ENCODE measurements around the gene PLD2. TPM values are rescaled to one million over a fixed set of nuclear protein-coding genes. Genes with fewer than 3 reads are reported as not detected.

PLD2 gene
- 10 to 100 TPM; 27.5 to 50.9 TPM for total RNA-seq

- DNase-seq (peak; percentile 95 to 96), ATAC-seq (replicated peaks in 1 of 2) (peak; percentile 99)
- Mint-ChIP-seq H3K27me3 (ENCODE audit: low read depth) (no peaks in the 10 kb centered on the region), H3K4me1 (ENCODE audit: low read depth) (peaks cover 9% of the 10 kb centered on the region), H3K9me3 (no peaks in the 10 kb centered on the region), H3K4me3 (peak within 1 kb of the TSS; percentile 83 to 86), H3K27ac (peak within 1 kb of the TSS; percentile 65), H3K36me3 (ENCODE audit: insufficient read depth in 2 of 2) (peaks cover 3 to 4% of the 10 kb centered on the region in 2 donors)
These were observed at the start of gene PLD2 for GRCh38 chr17:4806777-4807604. Gene PLD2 (plus strand): TSS chr17:4807152. CDS start chr17:4807773, 621 bp downstream.

DNA sequence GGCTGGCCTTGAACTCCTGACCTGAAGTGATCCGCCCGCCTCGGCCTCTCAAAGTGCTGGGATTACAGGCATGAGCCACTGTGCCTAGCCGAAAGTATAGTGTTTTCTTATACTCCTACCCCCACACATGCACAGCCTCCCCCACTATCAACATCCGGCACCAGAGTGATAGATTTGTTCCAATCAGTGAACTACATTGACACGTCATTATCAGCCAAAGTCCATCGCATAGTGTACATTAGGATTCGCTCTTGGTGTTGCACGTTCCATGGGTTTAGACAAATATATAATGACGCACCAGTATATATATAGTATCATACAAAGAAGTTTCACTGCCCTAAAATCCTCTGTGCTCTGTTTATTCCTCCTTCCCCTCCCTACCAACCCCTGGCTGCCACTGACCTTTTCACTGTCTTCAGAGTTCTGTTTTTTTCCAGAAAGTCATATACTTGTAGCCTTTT, 47.1 kb upstream of the PLD2 start:
- ATAC-seq (replicated peaks in 1 of 2) (no peak), DNase-seq (no peak)
- peaks cover 7% of the 10 kb centered on the region for H3K27me3 Mint-ChIP-seq (ENCODE audit: low read depth)
- H3K4me1 Mint-ChIP-seq (ENCODE audit: low read depth), result no peaks in the 10 kb centered on the region
- no peak overlapping the region for H3K4me3 Mint-ChIP-seq
- H3K27ac Mint-ChIP-seq, result no peak overlapping the region
- H3K36me3 Mint-ChIP-seq (ENCODE audit: insufficient read depth in 2 of 2), result no peaks in the 10 kb centered on the region
- no peaks in the 10 kb centered on the region for H3K9me3 Mint-ChIP-seq

DNA sequence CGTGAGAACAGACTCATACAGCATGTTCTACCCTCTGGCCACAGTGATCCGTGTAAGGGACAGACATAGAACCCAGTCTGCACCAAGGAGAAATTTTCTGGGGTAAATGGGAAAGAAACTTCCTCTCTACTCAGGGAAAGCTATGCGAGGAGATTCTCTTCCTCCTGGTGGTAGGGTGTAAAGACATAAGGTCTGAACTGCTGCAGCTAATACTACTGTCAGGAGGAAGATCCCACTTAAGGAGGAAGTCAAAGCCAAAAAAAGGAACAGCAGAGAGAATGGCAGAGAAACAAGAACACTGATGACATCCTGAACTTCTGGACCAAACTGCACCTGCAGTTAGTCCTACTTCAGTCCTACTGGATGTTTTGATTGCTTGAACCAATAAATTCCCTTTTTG, 42.4 kb upstream of the PLD2 start:
- no peaks in the 10 kb centered on the region for H3K4me1 Mint-ChIP-seq (ENCODE audit: low read depth)
- no peaks in the 10 kb centered on the region for H3K9me3 Mint-ChIP-seq

GRCh38 chr17:4766201-4766600, 40.8 kb upstream of the PLD2 start:
- no peaks in the 10 kb centered on the region for H3K27me3 Mint-ChIP-seq (ENCODE audit: low read depth)
- ATAC-seq (replicated peaks in 1 of 2), result no peak
- no peaks in the 10 kb centered on the region for H3K36me3 Mint-ChIP-seq (ENCODE audit: insufficient read depth in 2 of 2)
- H3K4me1 Mint-ChIP-seq (ENCODE audit: low read depth), result no peaks in the 10 kb centered on the region
- no peaks in the 10 kb centered on the region for H3K9me3 Mint-ChIP-seq
- no peak overlapping the region for H3K27ac Mint-ChIP-seq
- DNase-seq, result no peak
- H3K4me3 Mint-ChIP-seq, result no peak overlapping the region

More for the DNA sequence above, 42.4 kb upstream of the PLD2 start:
- Mint-ChIP-seq H3K27me3 (ENCODE audit: low read depth) (no peaks in the 10 kb centered on the region), H3K4me3 (no peak overlapping the region), H3K36me3 (ENCODE audit: insufficient read depth in 2 of 2) (no peaks in the 10 kb centered on the region), H3K27ac (no peak overlapping the region)
- no peak for DNase-seq
- no peak for ATAC-seq (replicated peaks in 1 of 2)

- H3K4me1 Mint-ChIP-seq (ENCODE audit: low read depth), result peaks cover 3% of the 10 kb centered on the region
- ATAC-seq (replicated peaks in 1 of 2) (no peak), DNase-seq (no peak)
- H3K4me3 Mint-ChIP-seq, result no peak overlapping the region
- H3K27me3 Mint-ChIP-seq (ENCODE audit: low read depth), result no peaks in the 10 kb centered on the region
- no peak overlapping the region for H3K27ac Mint-ChIP-seq
- H3K36me3 Mint-ChIP-seq (ENCODE audit: insufficient read depth in 2 of 2), result no peaks in the 10 kb centered on the region
- H3K9me3 Mint-ChIP-seq, result no peaks in the 10 kb centered on the region
These were observed 40.2 kb upstream of the PLD2 start for GRCh38 chr17:4766723-4767122.

GRCh38 chr17:4768298-4768697, 38.7 kb upstream of the PLD2 start:
- no peak overlapping the region for H3K4me3 Mint-ChIP-seq
- H3K36me3 Mint-ChIP-seq (ENCODE audit: insufficient read depth in 2 of 2), result no peaks in the 10 kb centered on the region
- DNase-seq (no peak), ATAC-seq (replicated peaks in 1 of 2) (no peak)
- H3K27me3 Mint-ChIP-seq (ENCODE audit: low read depth), result no peaks in the 10 kb centered on the region
- no peaks in the 10 kb centered on the region for H3K9me3 Mint-ChIP-seq
- peaks cover 6% of the 10 kb centered on the region for H3K4me1 Mint-ChIP-seq (ENCODE audit: low read depth)
- H3K27ac Mint-ChIP-seq, result no peak overlapping the region

- no peaks in the 10 kb centered on the region for H3K27me3 Mint-ChIP-seq (ENCODE audit: low read depth)
- DNase-seq (no peak), ATAC-seq (replicated peaks in 1 of 2) (no peak)
- peaks cover 6% of the 10 kb centered on the region for H3K4me1 Mint-ChIP-seq (ENCODE audit: low read depth)
- H3K4me3 Mint-ChIP-seq, result no peak overlapping the region
- H3K27ac Mint-ChIP-seq, result no peak overlapping the region
- H3K9me3 Mint-ChIP-seq, result no peaks in the 10 kb centered on the region
- H3K36me3 Mint-ChIP-seq (ENCODE audit: insufficient read depth in 2 of 2), result no peaks in the 10 kb centered on the region
These were observed 37.3 kb upstream of the PLD2 start for GRCh38 chr17:4769628-4770027.

GRCh38 chr17:4771519-4772234, 35.3 kb upstream of the PLD2 start, which contains the start of gene TM4SF5:
Gene TM4SF5 (plus strand): TSS chr17:4771886. CDS start chr17:4771923, 37 bp downstream.
- Mint-ChIP-seq H3K9me3 (no peaks in the 10 kb centered on the region), H3K4me3 (no peak within 1 kb of the TSS), H3K27me3 (ENCODE audit: low read depth) (no peaks in the 10 kb centered on the region), H3K4me1 (ENCODE audit: low read depth) (peaks cover 6% of the 10 kb centered on the region), H3K36me3 (ENCODE audit: insufficient read depth in 2 of 2) (no peaks in the 10 kb centered on the region), H3K27ac (no peak within 1 kb of the TSS)
- peak in 1 of 2 donors; percentile 43 for ATAC-seq (replicated peaks in 1 of 2)
- DNase-seq, result no peak

GRCh38 chr17:4772235-4772613, 34.7 kb upstream of the PLD2 start:
- ATAC-seq (replicated peaks in 1 of 2) (no peak), DNase-seq (no peak)
- no peaks in the 10 kb centered on the region for H3K9me3 Mint-ChIP-seq
- H3K36me3 Mint-ChIP-seq (ENCODE audit: insufficient read depth in 2 of 2), result no peaks in the 10 kb centered on the region
- no peaks in the 10 kb centered on the region for H3K27me3 Mint-ChIP-seq (ENCODE audit: low read depth)
- peaks cover 6% of the 10 kb centered on the region for H3K4me1 Mint-ChIP-seq (ENCODE audit: low read depth)
- H3K27ac Mint-ChIP-seq, result no peak overlapping the region
- H3K4me3 Mint-ChIP-seq, result no peak overlapping the region

DNA sequence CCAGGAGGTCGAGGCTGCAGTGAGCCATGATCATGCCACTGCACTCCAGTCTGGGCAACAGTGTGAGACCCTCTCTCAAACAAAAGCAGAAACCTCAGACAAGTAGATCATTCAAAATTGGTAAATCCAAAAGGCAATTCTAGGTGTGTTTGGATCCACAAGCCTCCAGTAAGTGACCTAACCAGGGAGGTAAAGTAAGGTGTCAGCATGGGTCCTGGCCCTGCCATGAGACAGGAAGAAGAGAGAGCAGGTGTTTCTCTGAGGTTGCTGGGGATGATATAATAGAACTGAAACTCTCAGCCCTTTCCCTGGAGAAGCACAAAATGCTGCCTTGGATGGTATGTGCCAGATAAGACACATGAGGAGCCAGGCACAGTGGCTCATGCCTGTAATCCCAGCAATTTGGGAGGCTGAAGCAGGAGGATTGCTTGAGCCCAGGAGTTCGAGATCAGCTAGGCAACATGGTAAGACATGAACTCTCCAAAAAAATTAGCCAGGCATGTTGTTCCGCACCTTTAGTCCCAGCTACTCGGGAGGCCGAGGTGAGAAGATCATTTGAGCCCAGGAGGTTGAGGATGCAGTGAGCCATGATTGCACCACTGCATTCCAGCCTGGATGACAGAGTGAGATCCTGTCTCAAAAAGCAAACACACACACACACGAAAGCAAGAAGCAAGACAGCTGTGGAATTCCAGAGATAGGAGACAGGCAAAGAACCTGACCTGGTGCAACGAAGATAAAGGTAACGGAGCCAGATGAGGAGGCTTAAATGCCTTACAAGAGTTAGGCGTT, 28.8 kb upstream of the PLD2 start:
- no peak for DNase-seq
- H3K27me3 Mint-ChIP-seq (ENCODE audit: low read depth), result peaks cover 23% of the 10 kb centered on the region
- no peaks in the 10 kb centered on the region for H3K36me3 Mint-ChIP-seq (ENCODE audit: insufficient read depth in 2 of 2)
- no peak for ATAC-seq (replicated peaks in 1 of 2)
- H3K4me3 Mint-ChIP-seq, result no peak overlapping the region
- no peaks in the 10 kb centered on the region for H3K9me3 Mint-ChIP-seq
- no peaks in the 10 kb centered on the region for H3K4me1 Mint-ChIP-seq (ENCODE audit: low read depth)
- H3K27ac Mint-ChIP-seq, result no peak overlapping the region

DNA sequence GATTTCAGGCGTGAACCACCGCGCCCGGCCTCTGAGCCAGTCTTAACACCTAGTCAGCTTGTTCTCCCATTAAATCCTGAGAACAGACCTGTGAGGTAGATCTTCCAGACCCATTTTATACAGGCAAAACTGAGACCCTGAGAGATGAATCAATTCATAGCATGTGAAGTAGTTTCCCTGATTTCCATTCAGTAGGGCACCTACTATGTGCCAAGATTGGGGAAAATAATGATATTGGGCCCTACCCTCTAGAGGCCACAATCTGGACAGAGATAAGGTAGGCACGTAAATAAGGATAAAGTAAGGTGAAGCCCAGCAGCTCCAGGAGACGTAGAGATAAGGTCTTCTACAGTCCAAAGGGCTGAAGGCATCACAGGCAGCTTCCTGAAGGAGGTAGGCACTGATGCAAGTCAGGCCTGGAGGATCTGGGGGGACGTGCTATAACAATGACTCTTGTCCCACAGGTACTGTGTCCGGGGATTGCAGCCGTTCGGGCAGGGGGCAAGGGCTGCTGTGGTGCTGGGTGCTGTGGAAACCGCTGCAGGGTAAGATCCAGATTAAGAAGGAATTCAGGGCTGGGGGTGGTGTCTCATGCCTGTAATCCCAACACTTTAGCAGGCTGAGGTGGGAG, 26.5 kb upstream of the PLD2 start:
- DNase-seq (no peak), ATAC-seq (replicated peaks in 1 of 2) (no peak)
- no peaks in the 10 kb centered on the region for H3K36me3 Mint-ChIP-seq (ENCODE audit: insufficient read depth in 2 of 2)
- H3K27me3 Mint-ChIP-seq (ENCODE audit: low read depth), result peaks cover 41% of the 10 kb centered on the region
- H3K27ac Mint-ChIP-seq, result no peak overlapping the region
- peaks cover 3% of the 10 kb centered on the region for H3K4me1 Mint-ChIP-seq (ENCODE audit: low read depth)
- H3K4me3 Mint-ChIP-seq, result no peak overlapping the region
- H3K9me3 Mint-ChIP-seq, result no peaks in the 10 kb centered on the region

DNA sequence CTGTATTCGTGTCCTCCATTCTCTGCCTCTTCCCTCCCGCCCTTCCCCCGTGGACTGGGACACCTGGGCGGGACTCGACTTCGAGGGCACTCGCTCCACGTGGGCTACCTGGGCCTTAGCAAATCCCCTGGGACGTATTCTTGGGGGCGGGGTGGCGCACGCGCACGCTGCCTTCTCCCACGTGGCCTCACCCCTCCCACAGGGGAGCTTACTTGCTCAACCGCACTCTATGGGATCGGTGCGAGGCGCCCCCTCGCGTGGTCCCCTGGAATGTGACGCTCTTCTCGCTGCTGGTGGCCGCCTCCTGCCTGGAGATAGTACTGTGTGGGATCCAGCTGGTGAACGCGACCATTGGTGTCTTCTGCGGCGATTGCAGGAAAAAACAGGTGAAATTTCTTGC, 24.3 kb upstream of the PLD2 start:
- Mint-ChIP-seq H3K36me3 (ENCODE audit: insufficient read depth in 2 of 2) (no peaks in the 10 kb centered on the region), H3K27me3 (ENCODE audit: low read depth) (peaks cover 60% of the 10 kb centered on the region)

More for the DNA sequence above, 24.3 kb upstream of the PLD2 start:
- ATAC-seq (replicated peaks in 1 of 2), result peak in 1 of 2 donors; percentile 49
- Mint-ChIP-seq H3K27ac (no peak overlapping the region), H3K4me3 (no peak overlapping the region), H3K9me3 (no peaks in the 10 kb centered on the region), H3K4me1 (ENCODE audit: low read depth) (peaks cover 25% of the 10 kb centered on the region)
- DNase-seq, result peak; percentile 11 to 33

Measured in activated T-cell treated with anti-CD3 and anti-CD28 coated beads, Interleukin-2, amount 50 U/mL, for 72 hours (primary cell).